ENCODE data around the gene CIB2.
"Not testable (repeated sequence)": the region's sequence is repeated elsewhere in the genome, so short reads cannot be mapped to it uniquely, and the experiment has no call there.

CIB2 gene

DNA sequence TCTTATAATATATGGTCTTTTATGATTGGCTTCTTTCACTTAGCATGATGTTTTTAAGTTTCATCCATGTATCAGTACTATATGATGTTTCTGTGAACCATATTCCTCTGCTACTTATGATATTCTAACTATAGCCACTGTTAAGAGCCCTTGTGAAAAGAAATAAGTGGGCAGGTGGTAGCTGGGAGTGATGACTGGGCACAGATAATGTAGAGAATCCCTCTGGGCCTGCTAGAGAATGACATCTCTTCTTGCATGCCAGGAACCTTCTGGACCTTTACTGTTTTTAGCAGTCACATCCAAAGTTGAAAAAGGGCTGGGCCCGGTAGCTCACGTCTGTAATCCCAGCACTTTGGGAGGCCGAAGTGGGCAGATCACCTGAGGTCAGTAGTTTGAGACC, 28.1 kb upstream of the CIB2 start:
- no peak overlapping the region for H3K4me3 Mint-ChIP-seq
- peaks cover 41% of the 10 kb centered on the region for H3K36me3 Mint-ChIP-seq (ENCODE audit: low read depth)
- H3K9me3 Mint-ChIP-seq: no peaks in the 10 kb centered on the region
- H3K27ac Mint-ChIP-seq: no peak overlapping the region
- H3K4me1 Mint-ChIP-seq (ENCODE audit: low read depth): peaks cover 2% of the 10 kb centered on the region
- H3K27me3 Mint-ChIP-seq (ENCODE audit: low read depth): no peaks in the 10 kb centered on the region
- no peak for DNase-seq (ENCODE audit: low spot score)

DNA sequence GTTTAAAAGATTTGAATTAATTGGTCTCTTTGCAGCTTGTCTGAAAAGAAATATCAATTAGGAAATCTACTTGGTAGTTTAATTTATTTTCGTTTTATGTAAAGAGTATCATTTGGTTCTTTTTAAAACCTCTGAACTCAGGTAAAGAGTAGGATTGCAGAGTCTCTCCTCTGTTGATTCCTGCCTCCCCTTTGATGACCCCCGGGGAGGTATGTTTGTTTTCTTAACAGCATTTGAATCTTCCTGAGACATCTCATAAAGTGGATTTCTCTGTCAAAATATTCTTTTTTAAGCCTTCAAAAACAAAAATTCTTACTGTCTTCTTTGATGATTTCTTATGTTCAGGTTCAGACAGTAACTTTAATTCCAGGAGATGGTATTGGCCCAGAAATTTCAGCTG, 26.0 kb upstream of the CIB2 start:
- Mint-ChIP-seq H3K36me3 (ENCODE audit: low read depth) (peaks cover 39% of the 10 kb centered on the region), H3K27me3 (ENCODE audit: low read depth) (no peaks in the 10 kb centered on the region), H3K9me3 (no peaks in the 10 kb centered on the region), H3K27ac (no peak overlapping the region), H3K4me1 (ENCODE audit: low read depth) (peaks cover 14% of the 10 kb centered on the region), H3K4me3 (no peak overlapping the region)
- no peak for DNase-seq (ENCODE audit: low spot score)

DNA sequence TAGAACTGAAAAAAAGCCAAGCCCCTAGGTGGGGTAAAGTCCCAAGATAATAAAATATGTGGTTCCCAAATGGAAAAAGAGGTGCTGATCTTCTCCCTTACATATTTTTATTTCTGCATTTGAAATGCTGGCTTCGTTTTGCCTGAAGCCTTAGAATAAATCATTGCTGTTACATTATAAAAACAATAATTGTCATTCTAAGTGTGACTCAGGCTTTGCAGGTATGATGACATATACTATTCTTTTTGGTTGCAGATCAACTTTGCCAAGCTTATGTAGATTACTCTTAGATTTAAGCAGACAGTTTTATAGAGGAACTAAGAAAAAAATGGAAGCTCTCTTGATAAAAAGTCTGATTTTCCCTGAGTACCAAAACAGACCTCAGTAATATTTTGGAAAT, 25.4 kb upstream of the CIB2 start:
- H3K4me1 Mint-ChIP-seq (ENCODE audit: low read depth): peaks cover 14% of the 10 kb centered on the region
- no peak overlapping the region for H3K4me3 Mint-ChIP-seq
- H3K27ac Mint-ChIP-seq: no peak overlapping the region
- no peaks in the 10 kb centered on the region for H3K27me3 Mint-ChIP-seq (ENCODE audit: low read depth)
- H3K9me3 Mint-ChIP-seq: no peaks in the 10 kb centered on the region
- peaks cover 34% of the 10 kb centered on the region for H3K36me3 Mint-ChIP-seq (ENCODE audit: low read depth)
- DNase-seq (ENCODE audit: low spot score): no peak

DNA sequence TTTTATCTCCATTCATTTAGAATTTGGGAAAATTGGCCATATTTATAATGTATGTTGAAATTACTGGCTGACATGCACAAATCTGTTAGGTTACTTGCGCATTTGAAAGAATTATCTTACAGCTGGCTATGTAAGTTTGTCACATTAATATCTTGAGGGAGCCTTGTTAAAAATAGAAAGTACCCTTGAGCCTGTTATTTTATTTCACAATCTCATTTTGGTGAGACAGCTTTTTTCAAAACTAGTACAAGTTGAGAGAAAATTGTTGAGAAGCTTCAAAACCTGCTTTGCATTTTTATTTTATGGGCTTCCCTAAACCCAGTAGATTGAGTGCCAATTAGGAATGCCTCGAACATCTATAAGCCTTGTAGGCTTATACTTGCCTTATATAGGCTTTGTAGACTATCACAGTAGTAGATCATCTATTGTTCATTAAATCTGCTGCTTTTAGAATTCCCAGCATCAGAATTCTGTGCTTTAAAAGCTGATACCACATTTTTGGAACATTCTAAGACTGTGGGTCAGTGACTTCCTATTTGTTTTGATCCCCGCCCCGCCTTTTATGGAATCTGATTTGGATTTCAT, 24.2 kb upstream of the CIB2 start:
- no peaks in the 10 kb centered on the region for H3K27me3 Mint-ChIP-seq (ENCODE audit: low read depth)
- H3K36me3 Mint-ChIP-seq (ENCODE audit: low read depth): peaks cover 31% of the 10 kb centered on the region
- H3K4me1 Mint-ChIP-seq (ENCODE audit: low read depth): peaks cover 22% of the 10 kb centered on the region
- no peak overlapping the region for H3K27ac Mint-ChIP-seq
- H3K4me3 Mint-ChIP-seq: no peak overlapping the region
- no peaks in the 10 kb centered on the region for H3K9me3 Mint-ChIP-seq
- DNase-seq (ENCODE audit: low spot score): no peak

DNA sequence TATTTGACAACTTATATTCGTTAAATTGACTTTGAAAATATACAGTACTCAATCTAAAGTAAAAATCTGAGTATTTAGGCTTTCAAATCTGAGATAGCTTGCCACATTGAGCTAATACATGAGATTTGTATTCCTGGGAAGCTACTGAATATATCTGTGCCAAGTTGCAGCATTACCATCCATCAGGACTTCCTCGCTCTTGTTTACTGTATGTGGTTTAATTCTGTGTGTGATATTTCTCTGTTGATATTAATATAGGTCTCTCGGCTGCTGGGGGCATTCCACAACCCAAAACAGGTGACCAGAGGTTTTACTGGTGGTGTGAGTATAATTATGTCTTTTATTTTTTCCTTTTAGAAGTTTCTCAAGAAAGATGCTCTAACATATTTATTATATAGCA, 23.7 kb upstream of the CIB2 start:
- Mint-ChIP-seq H3K4me1 (ENCODE audit: low read depth) (peaks cover 27% of the 10 kb centered on the region), H3K27ac (no peak overlapping the region), H3K36me3 (ENCODE audit: low read depth) (peaks cover 31% of the 10 kb centered on the region), H3K4me3 (no peak overlapping the region), H3K9me3 (no peaks in the 10 kb centered on the region), H3K27me3 (ENCODE audit: low read depth) (no peaks in the 10 kb centered on the region)
- DNase-seq (ENCODE audit: low spot score): no peak

DNA sequence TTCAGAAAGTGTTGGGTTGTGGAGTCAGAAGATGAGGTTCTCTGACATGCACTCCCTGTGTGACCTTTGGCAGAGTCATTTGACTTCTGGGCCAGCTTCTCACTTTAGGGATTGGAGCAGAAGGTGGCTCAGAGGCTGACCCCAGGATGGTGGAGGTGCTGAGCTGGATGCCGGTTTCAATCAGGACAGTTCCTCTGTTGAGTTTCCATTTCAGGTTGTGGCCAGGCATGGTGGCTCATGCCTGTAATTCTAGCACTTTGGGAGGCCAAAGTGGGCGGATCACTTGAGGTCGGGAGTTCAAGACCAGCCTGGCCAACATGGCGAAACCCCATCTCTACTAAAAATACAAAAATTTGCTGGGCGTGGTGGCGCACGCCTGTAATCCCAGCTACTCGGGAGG, 19.8 kb upstream of the CIB2 start:
- H3K4me3 Mint-ChIP-seq: peak overlapping the region; percentile 89
- H3K27me3 Mint-ChIP-seq (ENCODE audit: low read depth); DNase-seq (ENCODE audit: low spot score); H3K9me3 Mint-ChIP-seq: not testable (repeated sequence)
- peaks cover 15% of the 10 kb centered on the region for H3K36me3 Mint-ChIP-seq (ENCODE audit: low read depth)
- peaks cover 45% of the 10 kb centered on the region for H3K4me1 Mint-ChIP-seq (ENCODE audit: low read depth)
- H3K27ac Mint-ChIP-seq: peak overlapping the region; percentile 21

DNA sequence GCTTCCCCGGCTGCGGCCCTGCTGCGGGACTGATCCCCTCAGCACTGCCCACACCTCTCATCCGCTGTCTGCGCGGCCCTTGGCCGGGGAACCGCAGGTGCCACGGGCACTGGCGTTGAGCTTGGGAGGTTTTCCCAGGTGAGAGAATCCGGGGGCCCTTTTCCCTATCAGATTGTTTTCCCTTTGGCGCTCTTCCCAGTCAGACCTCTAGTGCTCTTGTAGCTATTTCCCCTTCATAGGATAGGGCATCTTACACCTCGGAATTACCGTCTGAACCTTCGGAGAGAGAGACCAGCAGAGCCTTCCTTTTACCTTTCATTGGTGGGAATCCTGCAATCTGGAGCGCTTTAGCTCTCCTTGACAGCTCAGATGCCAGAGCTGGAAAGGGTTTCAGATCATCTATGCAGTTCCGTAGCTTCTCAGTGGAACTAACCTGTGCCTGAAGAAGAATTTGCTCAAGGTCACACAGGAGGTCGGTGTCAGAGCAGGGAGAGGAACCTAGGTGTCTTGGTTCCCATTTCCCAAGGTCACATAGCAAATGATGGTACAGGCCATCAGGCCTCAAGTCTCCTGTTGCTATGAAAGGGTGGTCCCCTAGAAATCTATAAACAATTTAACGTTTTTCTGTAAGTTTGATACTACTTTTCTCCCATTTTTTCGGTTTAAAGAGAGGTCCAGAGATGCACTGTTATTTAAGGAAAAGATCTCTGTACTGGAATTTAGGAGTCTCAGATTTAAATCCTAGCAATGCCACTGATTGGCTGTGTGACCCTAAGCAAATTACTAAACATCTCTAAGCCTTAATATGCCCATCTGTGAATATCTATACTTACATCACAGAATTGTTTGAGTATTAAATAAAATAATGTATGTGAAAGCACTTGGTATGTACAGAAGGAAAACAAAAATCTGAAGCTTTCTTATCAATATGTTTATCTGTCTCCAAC, 18.8 kb upstream of the CIB2 start:
- Mint-ChIP-seq H3K4me1 (ENCODE audit: low read depth) (peaks cover 45% of the 10 kb centered on the region), H3K4me3 (peak overlapping the region; percentile 89), H3K27ac (peak overlapping the region; percentile 84), H3K27me3 (ENCODE audit: low read depth) (no peaks in the 10 kb centered on the region), H3K36me3 (ENCODE audit: low read depth) (peaks cover 15% of the 10 kb centered on the region), H3K9me3 (no peaks in the 10 kb centered on the region)
- no peak for DNase-seq (ENCODE audit: low spot score)

DNA sequence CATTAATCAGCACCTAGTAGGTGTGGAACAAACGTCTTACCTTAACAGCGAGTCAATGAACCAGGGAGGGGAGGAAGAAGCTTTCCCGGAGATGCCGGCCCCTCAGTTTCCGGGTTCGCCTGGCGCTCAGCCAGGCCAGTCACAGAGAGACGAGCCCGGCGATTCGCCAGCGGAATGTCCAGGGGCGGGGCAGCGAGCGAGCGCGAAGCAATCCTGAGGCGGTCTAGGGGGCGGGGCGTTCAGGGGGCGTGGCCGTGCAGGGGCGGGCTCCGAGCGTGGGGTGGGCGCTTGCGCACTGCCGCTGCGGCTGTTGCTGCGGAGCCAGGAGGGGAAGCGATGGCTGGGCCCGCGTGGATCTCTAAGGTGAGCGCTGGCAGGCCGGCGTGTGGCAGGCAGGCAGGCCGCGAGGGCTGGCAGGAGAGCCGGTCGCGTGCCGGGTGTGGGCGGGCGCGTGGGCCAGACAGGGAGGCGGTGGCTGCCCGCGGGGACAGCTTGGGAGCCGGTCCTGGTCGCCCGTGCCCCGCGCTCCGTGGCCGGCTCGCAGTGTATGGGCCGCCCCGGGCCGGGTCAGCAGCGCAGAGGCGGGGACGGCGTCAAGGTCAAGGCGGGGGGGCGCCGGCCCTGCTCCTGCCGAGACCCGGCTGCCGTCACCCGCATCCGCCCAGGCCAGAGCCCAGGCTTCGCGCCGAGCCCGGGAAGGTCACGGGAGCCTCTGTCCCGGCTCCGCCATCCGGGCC, 18.0 kb upstream of the CIB2 start, which contains the start of gene IDH3A:
Gene IDH3A, plus strand, starts transcription at position 295 of the 737 bp plus-strand sequence. Its CDS starts 42 bp downstream, at position 337.
- Mint-ChIP-seq H3K4me3 (peak within 1 kb of the TSS; percentile 97), H3K9me3 (no peaks in the 10 kb centered on the region), H3K27ac (peak within 1 kb of the TSS; percentile 93), H3K27me3 (ENCODE audit: low read depth) (no peaks in the 10 kb centered on the region), H3K4me1 (ENCODE audit: low read depth) (peaks cover 44% of the 10 kb centered on the region), H3K36me3 (ENCODE audit: low read depth) (peaks cover 15% of the 10 kb centered on the region)
- peak; percentile 98 for DNase-seq (ENCODE audit: low spot score)

DNA sequence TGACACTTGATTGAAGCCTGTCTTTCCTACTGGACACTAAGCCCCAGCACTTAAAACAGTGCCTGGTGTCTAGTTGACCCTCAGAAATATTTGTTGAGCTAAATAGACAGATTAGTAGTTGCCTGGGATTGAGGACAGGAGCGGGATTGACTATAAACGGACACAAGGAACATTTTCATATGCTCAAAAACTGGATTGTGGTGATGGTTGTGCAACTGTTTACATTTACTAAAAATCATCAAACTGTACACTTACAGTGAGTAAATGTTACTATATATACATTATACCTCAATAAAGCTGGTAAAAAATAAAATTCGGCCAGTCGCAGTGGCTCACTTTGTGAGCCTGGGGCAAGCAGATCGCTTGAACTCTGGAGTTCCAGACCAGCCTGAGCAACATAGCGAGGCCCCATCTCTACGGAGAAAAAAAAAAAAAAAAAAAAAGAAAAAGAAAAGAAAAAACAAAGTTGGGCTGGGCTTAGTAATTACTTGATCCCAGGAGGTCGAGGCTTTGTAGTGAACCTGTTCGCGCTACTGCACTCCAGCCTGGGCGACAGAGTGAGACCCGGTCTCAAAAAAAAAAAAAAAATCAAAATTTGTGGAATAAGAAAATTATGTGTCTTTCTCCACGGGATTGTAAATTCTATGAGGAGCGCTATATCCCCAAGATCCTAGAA, 17.3 kb upstream of the CIB2 start:
- Mint-ChIP-seq H3K27ac (peak overlapping the region; percentile 93), H3K27me3 (ENCODE audit: low read depth) (no peaks in the 10 kb centered on the region), H3K36me3 (ENCODE audit: low read depth) (peaks cover 15% of the 10 kb centered on the region), H3K9me3 (no peaks in the 10 kb centered on the region), H3K4me1 (ENCODE audit: low read depth) (peaks cover 43% of the 10 kb centered on the region), H3K4me3 (peak overlapping the region; percentile 97)
- DNase-seq (ENCODE audit: low spot score): no peak

DNA sequence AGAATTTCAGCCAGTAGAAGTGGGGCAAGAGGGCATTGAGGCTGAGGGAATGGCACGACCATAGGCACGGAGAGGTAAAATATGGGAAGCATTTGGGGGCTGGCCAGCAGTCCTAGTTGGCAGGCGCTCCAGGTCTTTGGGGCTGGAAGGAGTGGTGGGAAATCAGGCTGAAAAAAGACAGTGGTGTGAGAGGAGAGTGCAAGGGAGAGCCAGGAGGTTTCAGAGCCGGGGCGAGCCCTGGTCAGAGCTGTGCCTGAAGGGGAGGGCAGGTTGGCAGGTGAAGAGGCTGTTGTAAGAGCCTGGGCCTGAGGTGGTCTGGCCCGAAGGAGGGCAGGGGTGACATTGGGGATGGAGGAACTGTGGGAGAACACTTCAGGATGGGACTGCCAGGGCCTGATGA, 16.3 kb upstream of the CIB2 start:
- H3K4me3 Mint-ChIP-seq: peak overlapping the region; percentile 97
- H3K36me3 Mint-ChIP-seq (ENCODE audit: low read depth): peaks cover 6% of the 10 kb centered on the region
- no peak for DNase-seq (ENCODE audit: low spot score)
- H3K27ac Mint-ChIP-seq: peak overlapping the region; percentile 47
- no peaks in the 10 kb centered on the region for H3K9me3 Mint-ChIP-seq
- H3K4me1 Mint-ChIP-seq (ENCODE audit: low read depth): peaks cover 36% of the 10 kb centered on the region
- H3K27me3 Mint-ChIP-seq (ENCODE audit: low read depth): peaks cover 3% of the 10 kb centered on the region

DNA sequence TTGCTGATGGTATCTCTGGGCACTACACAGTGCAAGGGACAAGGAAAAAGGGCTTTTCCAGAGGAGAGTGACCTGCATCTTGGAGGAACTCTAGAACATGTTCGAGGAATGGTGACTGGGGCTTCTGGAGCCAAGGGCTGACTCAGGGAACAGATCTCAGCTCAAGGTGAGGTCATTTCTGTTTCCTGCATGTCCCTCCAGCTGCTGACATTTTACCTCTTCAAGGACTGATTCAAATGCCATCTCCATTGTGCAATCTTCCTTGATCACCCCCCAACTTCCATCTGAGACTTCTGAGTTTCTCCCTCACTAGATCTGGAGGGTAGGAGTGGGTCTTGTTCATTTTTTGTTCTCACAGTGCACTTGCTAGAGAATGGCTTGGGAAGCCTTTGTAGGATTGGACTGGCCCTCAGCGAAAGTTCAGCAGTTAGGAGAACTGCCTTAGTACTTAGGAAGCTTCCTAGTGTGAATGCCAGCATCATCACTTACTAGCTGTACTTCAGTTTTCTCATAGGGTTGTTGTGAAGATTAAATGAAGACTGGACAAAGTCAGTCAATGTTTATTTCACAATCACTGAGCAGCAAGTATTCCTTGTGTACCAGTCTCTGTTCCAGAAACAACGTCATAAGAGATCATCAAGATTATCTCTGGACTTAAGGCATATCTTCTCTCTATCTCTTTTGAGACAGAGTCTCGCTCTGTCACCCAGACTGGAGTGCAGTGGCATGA, 15.3 kb upstream of the CIB2 start:
- Mint-ChIP-seq H3K4me3 (no peak overlapping the region), H3K36me3 (ENCODE audit: low read depth) (peaks cover 5% of the 10 kb centered on the region), H3K27me3 (ENCODE audit: low read depth) (peaks cover 3% of the 10 kb centered on the region), H3K9me3 (no peaks in the 10 kb centered on the region), H3K4me1 (ENCODE audit: low read depth) (peaks cover 34% of the 10 kb centered on the region), H3K27ac (no peak overlapping the region)
- no peak for DNase-seq (ENCODE audit: low spot score)

DNA sequence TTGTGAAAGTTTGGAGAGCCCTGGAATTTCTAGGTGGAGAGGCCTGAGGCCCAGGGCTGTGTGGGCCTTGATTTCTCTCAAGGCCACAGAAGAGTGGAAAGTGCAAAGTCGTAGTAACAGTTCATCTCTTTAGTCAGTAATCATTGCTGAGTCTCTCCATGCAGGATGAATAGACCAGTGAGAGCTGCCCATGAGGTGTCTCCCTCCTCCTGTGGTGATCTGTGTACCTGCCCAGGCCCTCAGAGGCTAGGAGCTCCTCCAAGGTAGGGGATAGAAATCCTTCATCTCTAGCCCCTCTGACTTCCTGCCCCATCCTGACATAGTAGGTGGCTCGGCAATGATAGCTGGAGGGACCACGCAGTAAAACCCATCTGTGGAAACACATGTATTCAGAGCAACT, 11.1 kb upstream of the CIB2 start:
- Mint-ChIP-seq H3K27ac (no peak overlapping the region), H3K4me1 (ENCODE audit: low read depth) (peaks cover 7% of the 10 kb centered on the region), H3K4me3 (no peak overlapping the region), H3K36me3 (ENCODE audit: low read depth) (no peaks in the 10 kb centered on the region), H3K9me3 (no peaks in the 10 kb centered on the region), H3K27me3 (ENCODE audit: low read depth) (peaks cover 3% of the 10 kb centered on the region)
- no peak for DNase-seq (ENCODE audit: low spot score)

DNA sequence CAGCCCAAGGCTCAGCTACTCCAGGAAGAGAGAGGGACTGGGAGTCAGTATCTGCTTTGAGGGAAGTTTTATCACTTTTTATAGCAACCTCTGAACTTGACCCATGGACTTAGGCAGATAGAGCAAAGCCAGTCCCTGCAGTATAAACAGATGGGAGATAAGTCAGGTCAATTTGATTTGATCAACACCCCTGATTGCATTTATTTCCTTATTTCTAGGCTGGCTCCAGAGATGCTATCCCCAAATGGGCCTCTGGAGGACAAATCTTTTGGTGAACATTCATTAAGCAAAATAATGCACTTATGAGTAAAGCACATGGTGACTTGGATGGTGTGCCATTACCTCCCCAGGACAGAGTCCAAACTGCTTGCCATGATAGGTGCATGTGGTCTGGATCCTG, 9.0 kb upstream of the CIB2 start:
- H3K4me3 Mint-ChIP-seq: no peak overlapping the region
- peaks cover 2% of the 10 kb centered on the region for H3K4me1 Mint-ChIP-seq (ENCODE audit: low read depth)
- no peak overlapping the region for H3K27ac Mint-ChIP-seq
- H3K36me3 Mint-ChIP-seq (ENCODE audit: low read depth): no peaks in the 10 kb centered on the region
- no peaks in the 10 kb centered on the region for H3K9me3 Mint-ChIP-seq
- peaks cover 3% of the 10 kb centered on the region for H3K27me3 Mint-ChIP-seq (ENCODE audit: low read depth)
- DNase-seq (ENCODE audit: low spot score): no peak
